WTC11 (cell line): ENCODE results near the gene GET4. TPM values are rescaled to one million over a fixed set of nuclear protein-coding genes. Genes with fewer than 3 reads are reported as not detected.

ENCODE experiments used
- ARID4B ChIP-seq: sonication (generic); formaldehyde crosslinking; IDR thresholded peaks from 2 replicates; pipeline ENCODE4 v1.8.0; 2023; ENCODE audit warnings: missing genetic modification reagents, mild to moderate bottlenecking, borderline replicate concordance
- E2F4 ChIP-seq: sonication (generic); formaldehyde crosslinking; IDR thresholded peaks from 2 replicates; pipeline ENCODE4 v1.8.1; 2022; ENCODE audit warnings: low read depth, mild to moderate bottlenecking, moderate library complexity, missing genetic modification reagents, borderline replicate concordance
- EMX1 ChIP-seq: fragments of 250-450 bp; sonication (Bioruptor Pico); IDR thresholded peaks from 2 replicates; pipeline ENCODE4 v1.8.0; 2021; ENCODE audit warnings: mild to moderate bottlenecking
- FOXP4 ChIP-seq: sonication (generic); formaldehyde crosslinking; IDR thresholded peaks from 2 replicates; pipeline ENCODE4 v1.8.0; 2022; ENCODE audit warnings: mild to moderate bottlenecking, missing genetic modification reagents
- GRHL2 ChIP-seq: fragments of 250-450 bp; sonication (Bioruptor Pico); IDR thresholded peaks from 2 replicates; pipeline ENCODE4 v1.8.0; 2022; ENCODE audit warnings: mild to moderate bottlenecking, moderate library complexity; ENCODE audit not compliant: insufficient replicate concordance, severe bottlenecking
- IRF1 ChIP-seq: sonication (generic); formaldehyde crosslinking; IDR thresholded peaks from 2 replicates; pipeline ENCODE4 v1.8.0; 2023; ENCODE audit warnings: missing genetic modification reagents
- MXD4 ChIP-seq: fragments of 250-450 bp; sonication (Bioruptor Pico); IDR thresholded peaks from 2 replicates; pipeline ENCODE4 v1.8.0; 2021; ENCODE audit warnings: mild to moderate bottlenecking, moderate library complexity, borderline replicate concordance
- PRDM15 ChIP-seq: sonication (generic); formaldehyde crosslinking; IDR thresholded peaks from 2 replicates; pipeline ENCODE4 v1.8.0; 2022; ENCODE audit warnings: missing genetic modification reagents
- RELA ChIP-seq: sonication (generic); formaldehyde crosslinking; IDR thresholded peaks from 2 replicates; pipeline ENCODE4 v1.8.1; 2022; ENCODE audit warnings: missing genetic modification reagents, mild to moderate bottlenecking, borderline replicate concordance
- STAT6 ChIP-seq: sonication (generic); formaldehyde crosslinking; conservative IDR thresholded peaks from 2 replicates; pipeline ENCODE4 v1.8.1; 2023; ENCODE audit warnings: mild to moderate bottlenecking, low read depth, missing genetic modification reagents, moderate library complexity
- TCF7 ChIP-seq: sonication (generic); formaldehyde crosslinking; IDR thresholded peaks from 2 replicates; pipeline ENCODE4 v1.8.0; 2022; ENCODE audit warnings: mild to moderate bottlenecking, low read depth, missing genetic modification reagents, moderate library complexity
- TEAD1 ChIP-seq: sonication (generic); formaldehyde crosslinking; IDR thresholded peaks from 2 replicates; pipeline ENCODE4 v1.8.0; 2022; ENCODE audit warnings: mild to moderate bottlenecking, missing genetic modification reagents
- USF1 ChIP-seq: sonication (generic); formaldehyde crosslinking; IDR thresholded peaks from 2 replicates; pipeline ENCODE4 v1.8.0; 2022; ENCODE audit warnings: mild to moderate bottlenecking, missing genetic modification reagents
- ZBTB21 ChIP-seq: sonication (generic); formaldehyde crosslinking; IDR thresholded peaks from 2 replicates; pipeline ENCODE4 v1.8.1; 2023; ENCODE audit warnings: mild to moderate bottlenecking, missing genetic modification reagents, borderline replicate concordance
- ZMAT4 ChIP-seq: fragments of 250-450 bp; sonication (Bioruptor Pico); IDR thresholded peaks from 2 replicates; pipeline ENCODE4 v1.9.0; 2021; ENCODE audit warnings: mild to moderate bottlenecking
- ZNF281 ChIP-seq: sonication (generic); formaldehyde crosslinking; IDR thresholded peaks from 2 replicates; pipeline ENCODE4 v1.8.0; 2023; ENCODE audit warnings: mild to moderate bottlenecking, missing genetic modification reagents
- total RNA-seq: library from RNA; stranded (reverse); gene quantifications from 3 replicates; pipeline ENCODE4 v1.2.3, GENCODE V29; 2021

GET4 gene
- total RNA-seq, 1 experiment from 2014 or later = 73.0 TPM

- TF ChIP-seq PRDM15 (peak; percentile 50; the same call in 1 of the 2 replicates), ARID4B (CRISPR knock-in tag) (peak; percentile 95), EMX1 (no peak), IRF1 (CRISPR knock-in tag) (peak; percentile 88; the same call in 1 of the 2 replicates), USF1 (CRISPR knock-in tag) (peak; percentile 100), ZBTB21 (CRISPR knock-in tag) (peak; percentile 80), MXD4 (CRISPR knock-in tag) (no peak), GRHL2 (no peak), FOXP4 (peak; percentile 97), TEAD1 (CRISPR knock-in tag) (peak; percentile 90), STAT6 (CRISPR knock-in tag) (0 out of 2 replicates have a peak, but pooled peaks have one; percentile 66), TCF7 (no peak), RELA (CRISPR knock-in tag) (peak; percentile 89; the same call in 1 of the 2 replicates), ZMAT4 (0 out of 2 replicates have a peak, but pooled peaks have one; percentile 63), E2F4 (peak; percentile 85; the same call in 1 of the 2 replicates), ZNF281 (CRISPR knock-in tag) (0 out of 2 replicates have a peak, but pooled peaks have one; percentile 69)
Measured at GRCh38 chr7:876077-876971, at the start of gene GET4 (continued).
